HG02938 (cell line): ENCODE measurements around the gene IL1A.
"Not testable (repeated sequence)": the region's sequence is repeated elsewhere in the genome, so short reads cannot be mapped to it uniquely, and the experiment has no call there.

Experiments
- ATAC-seq: cut with Tn5 transposase; IDR thresholded peaks from one replicate; pipeline ENCODE4 v1.9.1; 2021; ENCODE audit warnings: mild to moderate bottlenecking, moderate library complexity; ENCODE audit not compliant: unreplicated experiment

Gene IL1A, protein sequence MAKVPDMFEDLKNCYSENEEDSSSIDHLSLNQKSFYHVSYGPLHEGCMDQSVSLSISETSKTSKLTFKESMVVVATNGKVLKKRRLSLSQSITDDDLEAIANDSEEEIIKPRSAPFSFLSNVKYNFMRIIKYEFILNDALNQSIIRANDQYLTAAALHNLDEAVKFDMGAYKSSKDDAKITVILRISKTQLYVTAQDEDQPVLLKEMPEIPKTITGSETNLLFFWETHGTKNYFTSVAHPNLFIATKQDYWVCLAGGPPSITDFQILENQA

DNA sequence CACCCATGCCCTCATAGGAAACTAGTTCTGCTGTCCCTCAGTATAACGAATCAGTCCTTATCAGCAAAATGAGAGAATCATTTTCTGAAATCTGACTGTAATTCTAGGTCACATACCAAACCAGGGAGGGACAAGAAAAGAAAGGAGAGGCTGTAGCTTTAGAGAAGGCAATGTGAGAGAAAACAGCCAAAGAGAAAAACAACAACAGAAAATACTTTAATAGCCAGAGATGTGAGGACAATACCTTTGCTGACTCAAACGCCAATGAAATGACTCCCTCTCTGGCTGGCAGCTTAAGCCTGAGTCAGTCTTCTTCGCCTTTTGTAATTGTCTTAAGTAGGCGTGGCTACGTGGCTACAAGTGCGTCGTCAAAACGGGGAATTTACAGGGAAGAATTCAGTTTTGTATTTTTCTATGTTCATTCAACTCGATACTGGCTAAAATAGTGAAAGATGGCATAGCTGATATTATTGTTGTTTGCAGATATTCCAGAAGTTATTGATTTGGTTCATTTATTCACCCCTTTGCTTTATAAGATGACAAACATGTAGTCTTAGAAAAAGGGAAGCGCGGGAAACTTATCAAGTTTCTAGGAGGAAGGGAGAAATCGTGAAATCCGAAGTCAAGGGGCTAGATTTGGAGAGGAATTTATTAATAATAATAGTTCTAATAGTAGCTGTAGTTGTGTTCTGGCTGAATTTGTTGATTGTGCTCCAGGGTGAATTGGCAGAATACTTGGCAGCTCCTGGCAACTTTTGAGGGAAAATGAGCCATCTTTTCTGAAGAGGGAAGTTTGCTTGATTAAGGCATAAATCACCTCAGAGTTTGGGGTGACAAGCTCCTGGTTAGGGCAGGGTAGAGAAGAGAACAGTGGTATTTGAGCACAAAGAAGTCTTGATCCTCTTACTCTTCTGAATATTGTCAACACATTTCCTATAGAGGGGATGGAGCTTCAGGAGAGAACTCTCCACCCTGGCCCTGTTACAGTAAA, at the start of gene IL1A:
Gene IL1A (minus strand): TSS at position 295 of the 991 bp plus-strand sequence. CDS start 723 bp downstream, outside the sequence.
- ATAC-seq: no peak

DNA sequence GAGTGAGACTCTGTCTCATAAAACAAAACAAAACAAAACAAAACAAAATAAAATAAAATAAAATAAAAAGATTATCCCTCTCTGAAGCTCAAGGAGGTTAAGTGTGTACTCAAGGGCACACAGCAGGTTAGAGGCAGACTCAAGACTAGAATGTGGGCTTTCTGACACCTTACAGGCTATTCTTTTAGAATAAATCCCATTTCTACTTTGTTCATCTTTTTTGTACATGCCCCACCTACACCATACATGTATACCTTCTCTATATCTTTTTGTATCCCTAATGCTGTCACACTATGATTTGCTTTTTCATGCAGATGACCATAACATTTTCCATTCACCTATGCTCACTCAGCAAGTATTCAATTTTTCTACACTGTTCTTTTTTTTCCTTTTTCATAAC, 49.7 kb upstream of the IL1A start:
- ATAC-seq: no peak

DNA sequence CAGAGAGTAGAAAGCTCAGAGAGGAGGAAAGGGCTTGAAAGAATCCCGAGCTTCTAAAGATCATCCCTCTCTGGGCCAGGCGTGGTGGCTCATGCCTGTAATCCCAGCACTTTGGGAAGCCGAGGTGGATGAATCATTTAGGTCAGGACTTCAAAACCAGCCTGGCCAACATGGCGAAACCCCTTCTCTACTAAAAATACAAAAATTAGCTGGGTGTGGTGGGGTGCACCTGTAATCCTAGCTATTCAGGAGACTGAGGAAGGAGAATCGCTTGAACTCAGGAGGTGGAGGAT, 49.3 kb upstream of the IL1A start:
- not testable (repeated sequence) for ATAC-seq

DNA sequence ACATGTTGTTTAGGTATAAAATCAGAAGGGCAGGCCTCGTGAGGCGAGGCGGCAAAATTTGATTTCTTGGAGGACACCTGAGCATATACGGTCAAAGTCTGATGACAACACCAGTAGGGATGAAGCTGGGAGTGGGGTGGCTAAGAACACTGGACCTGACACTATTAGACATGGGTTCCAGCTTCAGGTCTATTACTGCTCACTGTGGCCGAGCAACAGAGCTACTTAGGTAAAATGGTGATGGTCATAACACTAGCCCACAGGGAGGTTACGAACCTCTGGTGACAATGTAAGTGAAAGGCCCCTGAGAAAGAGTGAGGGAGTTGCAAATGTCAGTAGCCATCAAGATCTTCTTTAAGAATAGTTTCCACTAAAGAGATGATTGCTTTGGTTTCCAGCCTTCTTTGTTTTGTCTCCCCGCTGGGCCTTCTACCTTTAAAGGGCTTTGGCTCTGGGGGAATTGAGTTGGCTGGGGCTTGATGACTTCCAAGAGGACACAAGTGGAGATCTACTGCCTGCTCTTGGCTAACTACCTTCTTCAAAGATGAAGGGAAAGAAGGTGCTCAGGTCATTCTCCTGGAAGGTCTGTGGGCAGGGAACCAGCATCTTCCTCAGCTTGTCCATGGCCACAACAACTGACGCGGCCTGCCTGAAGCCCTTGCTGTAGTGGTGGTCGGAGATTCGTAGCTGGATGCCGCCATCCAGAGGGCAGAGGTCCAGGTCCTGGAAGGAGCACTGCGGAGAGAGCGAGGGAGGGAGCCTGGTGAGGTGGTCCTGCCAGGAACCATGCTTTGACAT, 48.7 kb upstream of the IL1A start:
- no peak for ATAC-seq

DNA sequence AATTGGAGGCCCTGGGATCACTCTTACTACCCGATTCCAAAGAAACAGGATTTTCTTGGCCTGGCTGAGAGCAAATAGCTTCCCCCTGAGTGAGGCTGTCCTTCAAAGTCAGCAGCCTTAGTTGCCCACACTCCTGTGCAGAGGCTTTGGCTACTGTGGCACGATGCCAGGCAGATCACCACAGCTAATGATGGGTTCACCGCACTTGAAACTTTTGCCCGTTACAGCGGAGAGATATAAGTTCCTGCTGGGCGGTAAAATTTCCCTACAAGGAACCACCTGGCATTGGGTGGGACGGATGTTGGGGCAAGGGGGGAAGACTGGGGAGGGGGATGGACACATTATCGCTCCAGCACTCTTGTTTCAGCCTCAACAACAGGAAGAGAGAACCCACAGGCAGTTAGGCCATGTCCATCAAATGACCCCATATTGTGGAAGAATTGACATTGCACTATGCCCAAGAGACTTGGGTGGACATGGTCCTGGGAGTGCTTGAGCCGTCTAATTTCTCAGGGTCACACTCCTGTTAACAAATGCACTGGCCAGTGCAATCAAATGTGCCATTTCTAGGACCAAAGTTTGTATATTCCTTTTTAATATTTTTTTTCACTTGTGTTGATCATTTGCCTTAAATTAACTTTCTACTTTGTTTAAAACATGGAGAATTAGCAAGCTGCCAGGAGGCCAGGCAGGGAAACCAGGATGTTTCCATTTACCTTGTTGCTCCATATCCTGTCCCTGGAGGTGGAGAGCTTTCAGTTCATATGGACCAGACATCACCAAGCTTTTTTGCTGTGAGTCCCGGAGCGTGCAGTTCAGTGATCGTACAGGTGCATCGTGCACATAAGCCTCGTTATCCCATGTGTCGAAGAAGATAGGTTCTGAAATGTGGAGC, 47.9 kb upstream of the IL1A start:
- ATAC-seq: no peak

DNA sequence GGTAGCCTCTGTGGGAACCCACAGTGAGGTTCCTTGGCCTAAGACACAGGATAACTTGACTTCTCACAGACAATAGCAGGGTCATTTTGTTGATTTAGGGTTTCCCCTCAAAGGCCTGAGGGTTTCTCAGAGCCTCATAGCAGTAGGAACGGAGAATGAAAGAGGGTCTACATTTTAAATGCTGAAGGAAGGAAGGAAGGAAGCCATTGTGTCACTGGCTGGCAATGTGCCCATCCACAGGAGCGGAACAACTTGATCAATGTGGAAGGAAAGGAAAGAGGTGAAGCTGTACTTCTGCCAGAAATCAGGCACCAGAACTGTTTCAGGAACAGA, 47.2 kb upstream of the IL1A start:
- no peak for ATAC-seq

DNA sequence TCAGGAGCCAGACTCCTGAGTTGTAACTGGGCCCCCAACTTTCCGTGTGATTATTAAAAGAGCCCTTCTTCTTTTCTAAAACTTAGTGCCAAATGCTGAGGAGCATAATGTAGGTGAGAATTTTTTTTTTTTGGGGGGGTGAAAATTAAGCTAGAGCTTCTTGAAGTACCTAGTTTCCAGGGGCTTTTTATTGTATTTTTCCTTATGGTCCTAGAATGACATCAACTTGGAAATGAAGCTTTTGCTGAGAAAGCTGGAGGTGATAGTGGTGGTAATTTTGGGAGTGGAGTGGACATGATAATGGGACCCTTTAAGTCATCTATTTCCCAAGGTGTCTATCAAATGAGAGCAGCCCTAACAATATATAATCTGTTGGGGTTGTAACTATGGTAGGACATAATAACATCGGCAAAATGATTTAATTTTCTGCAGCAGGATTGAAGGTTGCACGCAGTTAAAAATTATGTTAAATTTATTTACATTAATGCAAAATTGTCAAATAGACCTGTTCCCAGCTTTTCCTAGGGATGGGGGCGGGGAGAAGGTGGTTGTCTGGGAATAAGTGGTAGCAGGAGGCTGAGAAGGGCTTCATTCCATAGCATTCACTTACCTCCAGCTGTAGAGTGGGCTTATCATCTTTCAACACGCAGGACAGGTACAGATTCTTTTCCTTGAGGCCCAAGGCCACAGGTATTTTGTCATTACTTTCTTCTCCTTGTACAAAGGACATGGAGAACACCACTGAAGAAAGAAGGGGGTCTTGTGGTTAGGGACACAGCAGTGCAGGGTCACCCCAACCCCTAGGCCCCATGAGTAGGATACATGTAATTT, 46.6 kb upstream of the IL1A start:
- ATAC-seq: no peak

DNA sequence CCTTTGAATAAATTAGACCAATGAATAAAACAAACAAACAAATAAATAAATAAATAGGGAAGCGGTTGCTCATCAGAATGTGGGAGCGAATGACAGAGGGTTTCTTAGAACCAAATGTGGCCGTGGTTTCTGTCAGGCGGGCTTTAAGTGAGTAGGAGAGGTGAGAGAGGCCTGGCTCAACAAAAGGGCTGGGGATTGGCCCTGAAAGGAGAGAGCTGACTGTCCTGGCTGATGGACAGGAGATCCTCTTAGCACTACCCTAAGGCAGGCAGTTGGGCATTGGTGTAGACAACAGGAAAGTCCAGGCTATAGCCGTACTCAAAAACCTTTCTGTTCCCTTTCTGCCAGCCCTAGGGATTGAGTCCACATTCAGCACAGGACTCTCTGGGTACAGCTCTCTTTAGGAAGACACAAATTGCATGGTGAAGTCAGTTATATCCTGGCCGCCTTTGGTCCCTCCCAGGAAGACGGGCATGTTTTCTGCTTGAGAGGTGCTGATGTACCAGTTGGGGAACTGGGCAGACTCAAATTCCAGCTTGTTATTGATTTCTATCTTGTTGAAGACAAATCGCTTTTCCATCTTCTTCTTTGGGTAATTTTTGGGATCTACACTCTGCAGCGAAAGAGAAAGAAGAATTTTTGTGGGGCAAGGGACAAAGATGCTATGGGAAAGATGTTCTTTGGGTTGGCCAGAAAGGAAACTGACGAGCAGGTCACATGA, 45.8 kb upstream of the IL1A start:
- ATAC-seq: no peak

DNA sequence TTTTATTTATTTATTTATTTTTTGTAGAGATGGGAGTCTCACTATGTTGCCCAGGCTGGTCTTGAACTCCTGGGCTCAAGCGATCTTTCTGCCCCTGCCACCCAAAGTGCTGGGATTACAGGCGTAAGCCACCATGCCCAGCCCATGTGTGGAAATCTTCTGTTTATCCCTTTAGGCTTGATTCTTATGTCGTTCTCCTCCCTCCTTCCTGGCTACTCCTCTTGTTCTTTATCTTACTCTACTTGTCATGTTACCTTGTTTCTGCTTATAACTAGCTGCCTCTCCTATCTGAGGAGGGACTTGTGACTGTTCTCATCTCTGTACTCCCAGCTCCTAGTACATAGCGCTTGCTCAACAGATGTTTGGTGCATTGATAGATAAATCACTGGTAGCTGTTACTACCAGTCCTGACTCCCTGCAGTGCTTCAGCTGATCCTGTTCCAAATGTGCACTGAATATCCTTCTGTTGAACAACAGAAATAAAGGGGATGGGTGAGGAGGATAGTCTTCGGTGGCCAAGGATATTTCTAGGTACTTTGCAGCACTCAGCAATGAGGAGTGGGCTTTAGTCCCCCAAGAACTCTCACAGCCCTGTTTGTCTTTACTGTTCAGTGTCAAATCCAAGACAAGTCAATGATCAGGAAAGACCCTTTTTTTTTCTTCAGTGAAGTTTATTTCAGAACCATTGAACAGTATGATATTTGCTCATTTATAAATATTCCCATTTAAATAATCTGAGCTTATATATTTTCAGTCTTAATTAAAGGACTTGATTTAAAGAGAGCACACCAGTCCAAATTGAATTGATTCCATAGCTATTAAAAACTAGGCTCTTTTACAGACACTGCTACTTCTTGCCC, 45.0 kb upstream of the IL1A start:
- no peak for ATAC-seq

DNA sequence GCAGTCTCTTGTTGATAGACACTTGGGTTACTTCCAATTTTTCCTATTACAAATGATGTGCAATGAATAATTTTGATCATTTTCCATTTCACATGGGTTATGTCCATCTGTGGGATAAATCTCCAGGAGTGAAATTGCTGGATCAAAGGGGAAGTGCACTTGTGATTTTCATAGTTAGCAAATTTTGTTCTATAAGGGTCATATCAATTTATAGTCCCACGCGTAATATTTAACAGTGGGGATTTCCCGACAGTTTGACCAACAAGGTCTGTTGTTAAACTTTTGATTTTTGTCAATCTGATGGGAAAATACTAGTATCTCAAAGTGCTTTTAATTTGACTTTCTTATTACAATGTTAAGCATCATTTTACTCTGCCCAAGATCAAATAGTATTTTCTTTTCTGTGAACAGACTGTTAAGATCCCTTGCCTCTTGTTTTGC, 44.0 kb upstream of the IL1A start:
- no peak for ATAC-seq

DNA sequence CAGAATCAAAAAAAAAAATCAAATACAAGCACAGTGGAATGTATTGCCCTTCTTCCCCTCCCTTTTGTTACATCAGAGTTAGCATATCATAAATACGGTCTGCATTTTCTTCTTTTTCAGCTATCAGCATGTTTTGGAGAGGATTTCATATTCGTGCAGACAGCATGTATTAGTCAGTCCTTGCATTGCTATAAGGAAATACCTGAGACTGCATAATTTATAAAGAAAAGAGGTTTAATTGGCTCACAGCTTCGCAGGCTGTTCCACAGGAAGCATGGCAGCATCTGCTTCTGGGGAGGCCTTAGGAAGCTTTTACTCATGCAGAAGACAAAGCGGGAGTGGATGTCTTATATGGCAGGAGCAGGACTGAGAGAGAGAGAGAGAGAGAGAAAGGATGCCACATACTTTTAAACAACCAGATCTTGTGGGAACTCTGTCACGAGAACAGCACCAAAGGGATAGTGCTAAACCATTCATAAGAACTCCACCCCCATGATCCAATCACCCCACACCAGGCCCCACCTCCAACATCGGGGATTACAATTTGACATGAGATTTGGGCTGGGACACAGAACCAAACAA, 43.4 kb upstream of the IL1A start:
- ATAC-seq: no peak

DNA sequence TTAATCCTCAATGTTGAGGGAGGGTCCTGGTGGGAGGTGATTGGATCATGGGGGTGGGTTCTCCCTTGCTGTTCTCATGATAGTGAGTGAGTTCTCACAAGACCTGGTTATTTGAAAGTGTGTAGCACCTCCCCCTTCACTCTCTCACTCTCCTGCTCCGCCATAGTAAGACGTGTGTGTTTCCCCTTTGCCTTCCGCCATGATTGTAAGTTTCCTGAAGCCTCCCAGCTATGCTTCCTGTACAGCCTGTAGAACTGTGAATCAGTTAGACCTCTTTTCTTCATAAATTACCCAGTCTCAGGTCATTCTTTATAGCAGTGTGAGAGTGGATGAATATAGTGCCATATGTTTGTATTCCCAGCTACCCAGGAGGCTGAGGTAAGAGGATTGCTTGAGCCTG, 42.7 kb upstream of the IL1A start:
- no peak for ATAC-seq

DNA sequence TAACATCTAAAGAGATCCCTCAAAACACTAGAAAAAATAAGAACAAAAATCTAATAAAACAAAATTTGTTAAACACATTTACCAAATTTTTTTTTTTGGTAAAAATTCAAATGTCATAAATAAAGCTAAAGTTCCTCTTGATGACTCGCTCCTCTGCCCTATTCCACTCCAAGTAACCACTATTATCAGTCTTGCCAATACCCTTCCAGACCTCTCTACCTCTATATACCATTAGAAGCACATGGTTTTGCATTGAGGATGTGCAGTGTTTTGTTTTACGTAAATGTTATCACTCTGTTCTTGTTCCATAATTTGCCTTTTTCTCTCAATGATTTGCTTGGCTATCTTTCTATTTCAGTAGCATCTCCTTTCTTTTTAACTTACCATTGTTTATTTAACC, 41.4 kb upstream of the IL1A start:
- ATAC-seq: no peak

DNA sequence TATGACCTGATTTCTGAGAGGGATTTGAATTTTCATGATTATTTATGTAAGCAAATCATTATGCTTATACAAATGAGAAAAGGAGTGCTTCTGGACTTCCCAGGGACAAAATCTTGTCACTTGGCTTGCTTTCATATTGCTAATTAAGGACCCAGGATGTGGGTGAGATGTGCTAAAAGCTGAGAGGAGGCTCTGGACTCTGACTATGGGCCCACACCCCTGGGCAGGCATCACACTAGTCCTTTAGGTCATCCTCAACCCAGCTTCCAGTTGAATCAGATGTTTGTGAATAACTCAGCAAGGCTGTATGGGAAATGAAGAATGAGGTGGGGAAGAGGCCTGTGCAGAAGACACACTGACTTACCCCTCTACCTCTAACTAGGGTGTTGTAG, 40.4 kb upstream of the IL1A start:
- no peak for ATAC-seq

DNA sequence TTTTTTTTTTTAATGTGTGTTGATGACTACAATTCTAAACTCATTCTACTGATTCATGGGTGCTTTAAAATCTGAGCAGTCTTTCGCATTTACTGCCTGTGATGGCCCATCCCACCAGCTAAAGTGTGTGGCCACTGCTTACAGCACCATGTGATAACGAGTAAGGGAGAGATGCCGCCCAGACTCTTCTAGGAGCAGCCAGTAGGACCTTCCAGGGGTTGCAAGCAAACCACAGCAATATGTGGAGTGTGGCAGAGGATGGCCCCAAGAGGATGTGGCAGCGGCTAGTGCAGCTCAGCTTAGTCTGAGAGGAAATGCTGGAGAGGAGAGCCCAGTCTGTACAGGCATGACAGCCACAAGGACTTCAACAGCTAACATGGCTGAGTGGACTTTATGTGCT, 37.4 kb upstream of the IL1A start:
- ATAC-seq: peak; percentile 31

DNA sequence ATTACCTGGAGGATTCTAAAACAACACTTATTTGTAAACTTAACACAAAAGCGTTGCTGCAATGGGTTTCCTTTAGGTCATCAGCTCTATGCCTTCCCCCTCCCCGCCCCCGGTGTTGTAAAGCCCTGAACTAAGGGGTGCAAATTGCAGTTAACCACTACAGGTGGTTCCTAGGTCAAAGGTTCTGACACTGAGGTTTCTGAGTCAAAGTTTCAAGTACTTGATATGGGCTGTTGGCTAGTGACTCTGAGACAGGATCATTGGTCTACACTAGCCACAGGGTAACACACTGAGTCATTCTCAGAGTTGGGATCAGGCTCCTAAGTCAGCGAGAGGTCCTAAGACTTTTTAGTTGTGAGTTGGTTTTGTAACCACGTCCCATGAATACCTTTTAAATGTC, 36.8 kb upstream of the IL1A start:
- peak; percentile 63 for ATAC-seq

DNA sequence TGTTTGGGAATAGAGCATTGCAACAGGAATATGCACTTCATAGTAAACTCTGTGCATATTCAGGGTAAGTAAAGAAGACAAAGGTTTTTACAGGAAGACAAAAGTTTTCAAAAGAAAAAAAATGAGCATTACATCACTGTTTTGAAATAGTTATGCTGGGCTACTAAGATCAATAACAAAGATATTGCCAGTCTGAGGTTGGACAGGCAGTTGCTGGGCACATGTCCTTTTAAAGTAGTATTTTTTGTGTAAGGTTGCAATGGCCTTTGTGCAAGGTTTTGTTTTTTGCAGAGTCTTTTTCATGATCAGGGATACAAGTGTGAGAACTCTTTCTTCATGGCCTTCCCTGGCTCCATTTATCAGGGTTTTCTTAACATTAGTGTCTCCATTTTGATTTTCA, 36.0 kb upstream of the IL1A start:
- ATAC-seq: no peak

DNA sequence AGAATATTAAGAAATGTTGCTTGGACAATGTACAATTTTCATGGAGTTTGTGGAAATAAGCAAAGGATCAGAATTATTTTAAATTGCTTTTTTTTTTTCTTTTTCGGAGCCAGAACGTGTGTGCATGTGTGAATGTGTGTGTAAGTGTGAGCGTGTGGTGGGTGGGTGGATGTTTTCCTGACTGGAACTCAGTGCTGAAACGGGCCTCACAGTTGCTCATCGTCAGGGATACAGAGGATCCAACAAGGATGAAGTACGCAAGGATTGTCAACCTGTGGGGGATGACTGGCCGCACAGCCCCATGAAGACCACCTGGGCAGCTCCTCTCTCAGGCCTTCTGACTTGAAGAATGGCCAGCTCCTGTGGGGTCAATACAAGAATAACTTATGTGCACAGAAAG, 34.8 kb upstream of the IL1A start:
- ATAC-seq: no peak
